ENCODE measurements around the gene SCARF2.
"Not testable (repeated sequence)": the region's sequence is repeated elsewhere in the genome, so short reads cannot be mapped to it uniquely, and the experiment has no call there.

Gene SCARF2

GRCh38 chr22:20427104-20427944 is 10.3 kb downstream of the SCARF2 start:
- DNase-seq, result no peak

GRCh38 chr22:20426259-20426615 is 11.4 kb downstream of the SCARF2 start:
- DNase-seq, result no peak

GRCh38 chr22:20425566-20426258 is 11.9 kb downstream of the SCARF2 start:
- no peak for DNase-seq

GRCh38 chr22:20424932-20425565 is 12.6 kb downstream of the SCARF2 start:
- DNase-seq, result no peak

GRCh38 chr22:20424568-20424931 is 13.1 kb downstream of the SCARF2 start:
- no peak for DNase-seq

- DNase-seq, result no peak
Observed at GRCh38 chr22:20423906-20424551, 13.6 kb downstream of the SCARF2 start.

GRCh38 chr22:20423008-20423905 is 14.4 kb downstream of the SCARF2 start:
- DNase-seq, result no peak

- DNase-seq, result no peak
Observed at GRCh38 chr22:20422271-20423007, 15.2 kb downstream of the SCARF2 start.

GRCh38 chr22:20421507-20421874 is 16.1 kb downstream of the SCARF2 start:
- no peak for DNase-seq

GRCh38 chr22:20420157-20420842 is 17.3 kb downstream of the SCARF2 start:
- DNase-seq, result no peak

- DNase-seq, result no peak
Observed at GRCh38 chr22:20419664-20419951, 18.0 kb downstream of the SCARF2 start.

GRCh38 chr22:20418211-20418788 is 19.3 kb downstream of the SCARF2 start:
- DNase-seq, result peak; percentile 59 to 85

- DNase-seq, result not testable (repeated sequence)
Observed at GRCh38 chr22:20415699-20416098, 21.9 kb downstream of the SCARF2 start.

- not testable (repeated sequence) for DNase-seq
Observed at GRCh38 chr22:20415241-20415640, 22.4 kb downstream of the SCARF2 start.

GRCh38 chr22:20414450-20414849 is 23.2 kb downstream of the SCARF2 start:
- no peak for DNase-seq

- no peak for DNase-seq
Observed at GRCh38 chr22:20414059-20414440, 23.6 kb downstream of the SCARF2 start.

GRCh38 chr22:20413217-20414058 is 24.2 kb downstream of the SCARF2 start:
- DNase-seq, result no peak

- DNase-seq, result no peak
Observed at GRCh38 chr22:20412474-20413216, 25.0 kb downstream of the SCARF2 start.

GRCh38 chr22:20409385-20409784 is 28.2 kb downstream of the SCARF2 start:
- DNase-seq, result not testable (repeated sequence)

Measured in SHP77 (cell line).